ENCODE data around the gene SLC30A3. TPM values are rescaled to one million over a fixed set of nuclear protein-coding genes. Genes with fewer than 3 reads are reported as not detected.
A peak's percentile ranks its signal among the peaks of the same experiment; 100 is the strongest.

Gene SLC30A3, protein sequence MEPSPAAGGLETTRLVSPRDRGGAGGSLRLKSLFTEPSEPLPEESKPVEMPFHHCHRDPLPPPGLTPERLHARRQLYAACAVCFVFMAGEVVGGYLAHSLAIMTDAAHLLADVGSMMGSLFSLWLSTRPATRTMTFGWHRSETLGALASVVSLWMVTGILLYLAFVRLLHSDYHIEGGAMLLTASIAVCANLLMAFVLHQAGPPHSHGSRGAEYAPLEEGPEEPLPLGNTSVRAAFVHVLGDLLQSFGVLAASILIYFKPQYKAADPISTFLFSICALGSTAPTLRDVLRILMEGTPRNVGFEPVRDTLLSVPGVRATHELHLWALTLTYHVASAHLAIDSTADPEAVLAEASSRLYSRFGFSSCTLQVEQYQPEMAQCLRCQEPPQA
- total RNA-seq = under 1 TPM; 0.53 to 0.86 TPM

DNA sequence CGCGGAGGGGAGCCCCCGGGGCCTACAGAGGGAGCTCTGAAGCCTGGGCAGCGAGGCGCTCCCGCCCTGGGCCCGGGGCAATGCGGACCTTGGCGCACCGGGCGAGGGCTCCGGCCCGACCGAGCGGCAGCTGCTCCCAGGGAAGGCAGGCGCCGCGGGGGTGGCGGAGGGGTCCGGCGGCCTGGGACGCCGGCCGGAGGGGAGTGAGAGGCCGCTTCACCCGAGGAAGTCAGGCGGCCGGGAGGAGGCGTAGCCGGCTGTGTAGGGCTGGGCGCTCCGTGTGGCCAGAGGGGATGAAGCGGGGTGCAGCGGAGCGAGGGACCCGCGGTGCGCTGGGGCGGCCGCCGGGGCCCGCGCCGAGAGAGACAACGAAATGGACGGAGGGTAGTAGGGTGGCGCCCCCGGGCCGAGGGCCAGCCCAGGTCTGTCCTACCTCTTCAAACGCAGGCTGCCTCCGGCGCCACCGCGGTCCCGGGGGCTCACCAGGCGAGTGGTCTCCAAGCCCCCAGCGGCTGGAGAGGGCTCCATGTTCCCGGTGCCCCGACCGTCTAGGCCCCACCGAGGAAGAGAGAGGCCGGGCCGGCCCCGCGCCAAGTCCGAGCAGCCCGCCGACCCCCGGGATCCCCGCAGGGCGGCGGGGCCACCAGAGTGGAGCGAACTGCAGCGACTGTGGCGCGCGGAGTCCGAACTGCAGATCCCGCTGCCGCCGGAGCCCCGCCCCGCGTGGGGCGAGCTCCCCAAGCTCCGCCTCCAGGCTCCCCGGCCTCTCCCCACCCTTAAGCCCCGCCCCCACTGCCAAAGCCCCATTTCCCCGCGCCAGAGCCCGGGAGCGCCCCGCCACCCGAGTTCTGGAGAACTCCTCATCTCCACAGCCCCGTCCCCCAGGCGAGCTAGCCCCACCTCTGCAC, at the start of gene SLC30A3:
TSS of gene SLC30A3 (minus strand) at position 669 of the 908 bp plus-strand sequence. CDS start at position 528, 141 bp downstream.
- DNase-seq = peak; percentile 85
- Mint-ChIP-seq H3K36me3 (ENCODE audit: low read depth) (no peaks in the 10 kb centered on the region), H3K4me3 (peak within 1 kb of the TSS; percentile 71), H3K27ac (peak within 1 kb of the TSS; percentile 52), H3K9me3 (ENCODE audit: low read depth) (no peaks in the 10 kb centered on the region), H3K4me1 (peaks cover 23% of the 10 kb centered on the region), H3K27me3 (peaks cover 49% of the 10 kb centered on the region)
- ATAC-seq = peak; percentile 75
- ChIA-PET CTCF (interaction anchor here (0.8 to 6.3 kb wide), 6 partner anchors 10 to 421 kb away, joined by 3 to 82 read pairs (median 8); partner anchors contain the start of gene TRIM54), POLR2A (no interaction called here)
- intact Hi-C loops (cut with DNase I, micrococcal nuclease) = loop anchor here (1.0 to 5.0 kb wide), 4 partner anchors 18 to 415 kb away; partner anchors contain the start of genes ATRAID (in 1 of the 2), DPYSL5 (in 1 of the 2), SLC5A6 (in 1 of the 2) and UCN (in 1 of the 2)

DNA sequence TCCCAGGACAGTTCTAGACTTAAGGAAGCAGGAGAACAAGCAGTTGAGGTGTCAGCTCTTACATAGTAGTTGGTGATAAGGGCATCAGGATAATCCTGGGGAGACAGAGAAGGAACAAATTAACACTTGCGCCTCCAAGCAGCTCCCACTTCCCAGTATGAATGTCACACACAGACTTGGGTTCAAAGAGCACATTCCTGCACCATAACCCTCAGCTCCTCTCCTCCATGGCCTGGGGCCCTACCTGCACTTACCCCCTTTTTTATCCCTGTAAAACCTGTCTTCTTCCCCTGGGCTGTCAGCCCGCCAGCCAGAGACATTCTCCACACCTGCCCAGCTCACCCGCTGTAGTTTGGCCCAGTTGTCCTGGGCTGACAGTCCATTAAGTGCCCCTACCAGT, 49.3 kb upstream of the SLC30A3 start:
- CTCF ChIA-PET = interaction anchor here (0.7 to 2.2 kb wide), 3 partner anchors 9 to 32 kb away, joined by 3 to 5 read pairs (median 5); no protein-coding TSS in a partner anchor
- intact Hi-C loops (cut with DNase I, micrococcal nuclease) = no loop called here
- Mint-ChIP-seq H3K36me3 (ENCODE audit: low read depth) (peaks cover 34% of the 10 kb centered on the region), H3K4me3 (no peak overlapping the region), H3K27ac (no peak overlapping the region), H3K27me3 (no peaks in the 10 kb centered on the region), H3K9me3 (ENCODE audit: low read depth) (no peaks in the 10 kb centered on the region), H3K4me1 (no peaks in the 10 kb centered on the region)
- DNase-seq (no peak), ATAC-seq (no peak)
- POLR2A ChIA-PET = no interaction called here

DNA sequence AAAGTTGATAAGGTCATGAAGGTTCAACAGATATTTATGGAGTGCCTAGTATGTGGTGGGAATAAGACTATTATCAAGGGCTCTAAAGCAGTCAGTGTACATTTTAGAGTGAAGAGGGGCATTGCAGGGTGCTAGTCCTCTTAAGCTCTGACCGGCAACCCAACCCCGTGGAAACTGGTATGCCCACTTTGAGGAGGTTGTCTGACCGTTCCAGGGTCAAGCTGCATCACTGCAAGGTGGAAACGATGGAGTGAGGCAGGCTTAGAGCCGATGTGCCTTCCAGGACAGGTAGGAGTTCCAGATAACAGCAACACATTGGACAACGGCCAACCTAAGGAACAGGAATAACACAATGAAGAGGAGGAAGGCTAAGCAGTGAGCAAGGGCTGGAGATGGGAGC, 46.8 kb upstream of the SLC30A3 start:
- intact Hi-C loops (cut with DNase I, micrococcal nuclease) = loop anchor here in 1 of 2 experiments (5.0 to 10.0 kb wide), 2 partner anchors 47 to 465 kb away; partner anchors contain the start of genes DPYSL5 and SLC30A3
- Mint-ChIP-seq H3K27me3 (peaks cover 8% of the 10 kb centered on the region), H3K4me3 (no peak overlapping the region), H3K36me3 (ENCODE audit: low read depth) (peaks cover 30% of the 10 kb centered on the region), H3K4me1 (no peaks in the 10 kb centered on the region), H3K9me3 (ENCODE audit: low read depth) (no peaks in the 10 kb centered on the region), H3K27ac (no peak overlapping the region)
- ATAC-seq (no peak), DNase-seq (no peak)
- ChIA-PET CTCF (interaction anchor here (0.6 to 1.2 kb wide), 3 partner anchors 28 to 991 kb away, joined by 3 read pairs; no protein-coding TSS in a partner anchor), POLR2A (interaction anchor here (0.8 kb wide), 1 partner anchor 1231 kb away, joined by 3 read pairs; no protein-coding TSS in a partner anchor)

DNA sequence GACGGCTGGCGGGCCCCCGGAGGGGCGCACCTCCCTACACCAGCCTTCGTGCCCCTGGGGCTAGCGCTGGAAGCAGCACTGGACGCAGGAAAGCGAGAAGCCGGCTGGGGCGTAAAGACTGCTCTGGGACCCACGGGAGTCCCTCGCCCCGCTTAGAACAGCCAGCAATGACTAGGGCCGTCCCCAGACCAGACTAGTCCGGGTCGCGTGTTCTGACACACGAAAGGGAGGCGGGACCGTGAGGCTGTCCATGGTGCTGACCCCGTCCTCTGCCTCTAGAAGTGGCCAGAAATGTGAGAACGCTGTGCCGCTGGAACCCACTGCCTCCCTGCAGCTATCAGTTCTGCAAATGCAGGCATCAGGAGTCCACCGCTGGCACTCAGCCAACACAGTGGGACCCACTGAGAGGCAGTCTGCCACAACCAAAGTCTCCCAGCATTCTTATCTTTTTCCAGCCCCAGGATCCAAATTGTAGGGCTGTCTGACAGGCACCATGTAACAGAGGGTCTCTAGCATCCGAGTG, 45.6 kb upstream of the SLC30A3 start, which contains the start of gene UCN:
TSS of gene UCN (minus strand) at position 87 of the 523 bp plus-strand sequence. CDS start 550 bp downstream, outside the sequence.
- peaks cover 30% of the 10 kb centered on the region for H3K36me3 Mint-ChIP-seq (ENCODE audit: low read depth)
- H3K4me3 Mint-ChIP-seq = no peak within 1 kb of the TSS
- ChIA-PET POLR2A (interaction anchor here (0.6 kb wide), 1 partner anchor 227 kb away, joined by 6 read pairs; no protein-coding TSS in a partner anchor), CTCF (no interaction called here)
- no peak for DNase-seq
- H3K9me3 Mint-ChIP-seq (ENCODE audit: low read depth) = no peaks in the 10 kb centered on the region
- intact Hi-C loops (cut with DNase I, micrococcal nuclease) = loop anchor here in 1 of 2 experiments (5.0 to 10.0 kb wide), 2 partner anchors 46 to 464 kb away; partner anchors contain the start of genes DPYSL5 and SLC30A3
- H3K27ac Mint-ChIP-seq = no peak within 1 kb of the TSS
- H3K27me3 Mint-ChIP-seq = peaks cover 10% of the 10 kb centered on the region
- no peak for ATAC-seq
- no peaks in the 10 kb centered on the region for H3K4me1 Mint-ChIP-seq

DNA sequence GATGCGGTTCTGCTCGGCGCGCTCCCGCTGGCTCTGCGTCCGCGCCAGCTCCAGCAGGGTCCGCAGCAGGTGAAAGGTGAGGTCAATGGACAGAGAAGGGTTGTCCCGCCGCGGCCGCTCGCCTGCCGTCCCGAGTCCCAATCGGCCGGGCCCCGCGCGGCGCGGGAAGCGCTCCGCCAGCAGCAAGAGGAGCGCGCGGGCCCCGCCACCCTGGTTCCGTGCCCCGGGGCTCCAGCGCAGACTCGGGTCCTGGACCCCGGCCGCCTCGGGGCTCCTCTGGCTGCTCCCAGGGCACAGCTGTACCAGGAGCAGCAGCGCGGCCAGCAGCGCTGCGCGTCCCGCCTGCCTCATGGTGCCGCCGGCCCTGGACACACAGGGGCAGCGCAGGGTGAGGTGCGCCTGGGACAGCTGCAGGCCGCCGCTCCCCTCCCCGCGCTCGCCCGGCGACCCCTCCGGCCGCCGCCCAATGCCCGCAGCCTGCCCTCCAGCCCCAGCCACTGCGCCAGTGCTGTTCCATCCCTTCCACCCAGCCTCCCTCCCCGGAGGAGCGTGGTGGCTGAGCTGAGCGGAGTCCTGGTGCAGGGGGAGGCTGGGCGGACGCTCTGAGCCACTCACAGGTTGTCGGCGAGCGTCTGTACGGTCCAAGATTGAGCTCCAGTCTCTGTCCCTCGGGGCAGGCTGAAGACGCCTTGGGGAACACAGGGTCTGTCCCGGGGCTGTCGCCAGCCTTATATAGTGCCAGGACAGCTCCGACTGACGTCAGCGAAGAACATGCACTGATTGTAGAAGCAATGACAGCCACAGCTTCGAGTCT, 44.9 kb upstream of the SLC30A3 start:
- intact Hi-C loops (cut with DNase I, micrococcal nuclease) = loop anchor here in 1 of 2 experiments (5.0 to 10.0 kb wide), 2 partner anchors 45 to 463 kb away; partner anchors contain the start of genes DPYSL5 and SLC30A3
- POLR2A ChIA-PET = interaction anchor here (0.6 kb wide), 1 partner anchor 227 kb away, joined by 6 read pairs; no protein-coding TSS in a partner anchor

DNA sequence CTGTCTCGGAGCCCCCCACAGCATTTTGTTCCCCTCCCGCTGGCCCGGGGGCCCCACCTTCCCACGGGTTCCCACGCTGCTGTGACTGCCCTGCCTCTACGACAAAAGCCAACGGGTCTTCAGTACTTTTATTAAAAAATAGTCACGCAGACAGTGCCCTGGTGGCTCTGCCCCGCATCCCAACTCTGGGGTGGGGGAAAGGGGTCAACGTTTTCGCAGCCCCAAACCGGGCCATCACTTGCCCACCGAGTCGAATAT, 44.4 kb upstream of the SLC30A3 start:
- Mint-ChIP-seq H3K27me3 (peaks cover 10% of the 10 kb centered on the region), H3K4me1 (peaks cover 5% of the 10 kb centered on the region), H3K4me3 (no peak overlapping the region), H3K27ac (no peak overlapping the region), H3K9me3 (ENCODE audit: low read depth) (no peaks in the 10 kb centered on the region), H3K36me3 (ENCODE audit: low read depth) (peaks cover 26% of the 10 kb centered on the region)
- DNase-seq (no peak), ATAC-seq (no peak)
- intact Hi-C loops (cut with DNase I, micrococcal nuclease) = loop anchor here in 1 of 2 experiments (5.0 to 10.0 kb wide), 2 partner anchors 45 to 462 kb away; partner anchors contain the start of genes DPYSL5 and SLC30A3
- CTCF ChIA-PET = interaction anchor here (0.5 kb wide), 1 partner anchor 762 kb away, joined by 4 read pairs; no protein-coding TSS in a partner anchor
- POLR2A ChIA-PET = no interaction called here

More for the DNA sequence above, 44.9 kb upstream of the SLC30A3 start:
- Mint-ChIP-seq H3K4me3 (no peak overlapping the region), H3K27ac (no peak overlapping the region), H3K27me3 (peaks cover 10% of the 10 kb centered on the region), H3K4me1 (peaks cover 4% of the 10 kb centered on the region), H3K9me3 (ENCODE audit: low read depth) (no peaks in the 10 kb centered on the region), H3K36me3 (ENCODE audit: low read depth) (peaks cover 30% of the 10 kb centered on the region)
- ATAC-seq = no peak
- DNase-seq = no peak
- CTCF ChIA-PET = no interaction called here

DNA sequence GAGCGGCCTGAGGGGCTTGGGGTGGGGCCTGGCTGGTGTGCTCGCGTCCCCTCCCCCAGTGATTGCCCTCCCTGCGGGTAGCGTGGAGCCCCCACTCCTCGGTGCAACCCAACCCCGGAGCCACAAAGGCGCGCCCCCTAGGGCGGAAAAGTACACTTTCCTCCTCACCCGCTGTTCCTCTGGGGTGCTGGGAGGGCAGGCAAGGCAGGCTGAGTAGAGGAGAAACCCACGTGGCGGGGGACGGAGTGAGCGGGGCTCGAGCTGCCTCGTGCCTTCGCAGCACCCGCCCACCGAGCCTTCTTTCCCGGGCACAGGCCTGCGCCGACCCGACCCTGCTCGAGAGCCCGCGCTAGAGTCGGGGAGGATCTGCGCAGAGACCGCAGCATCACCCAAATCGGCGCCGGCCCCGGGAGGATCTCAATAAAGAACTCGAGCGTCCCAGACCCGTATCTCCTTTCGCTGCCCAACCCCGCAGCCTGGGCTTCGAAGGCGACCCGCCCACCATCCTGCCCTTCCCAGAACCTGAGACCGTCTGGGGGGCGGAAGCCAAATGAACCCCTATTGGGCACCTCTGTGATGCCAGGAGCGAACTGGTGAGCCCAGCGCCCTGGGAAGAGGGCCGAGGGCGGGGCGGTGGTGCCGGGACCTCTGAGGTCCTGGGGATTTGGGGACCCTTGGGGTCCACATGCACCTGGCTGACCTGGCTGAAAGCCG, 43.9 kb upstream of the SLC30A3 start:
- ChIA-PET POLR2A (no interaction called here), CTCF (interaction anchor here (0.5 kb wide), 1 partner anchor 762 kb away, joined by 4 read pairs; no protein-coding TSS in a partner anchor)
- peak; percentile 58 for DNase-seq

DNA sequence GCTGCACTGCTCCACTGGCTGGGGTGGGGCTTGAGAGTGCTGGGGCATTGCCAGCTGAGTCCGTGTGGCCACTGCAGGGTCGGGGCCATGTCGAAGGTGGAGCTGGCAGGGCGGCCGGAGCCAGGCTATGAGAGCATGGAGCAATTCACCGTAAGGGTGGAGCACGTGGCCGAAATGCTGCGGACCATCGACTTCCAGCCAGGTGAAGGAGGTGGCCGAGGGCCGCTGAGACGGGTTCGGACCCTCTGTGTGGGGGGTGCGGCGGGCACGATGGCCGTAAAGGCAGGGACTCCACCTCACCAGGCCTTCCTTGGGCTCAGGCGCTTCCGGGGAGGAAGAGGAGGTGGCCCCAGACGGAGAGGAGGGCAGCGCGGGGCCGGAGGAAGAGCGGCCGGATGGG, 43.3 kb upstream of the SLC30A3 start:
- DNase-seq (no peak), ATAC-seq (peak; percentile 8)
- no peak overlapping the region for H3K27ac Mint-ChIP-seq
- ChIA-PET POLR2A (no interaction called here), CTCF (interaction anchor here (0.7 to 0.9 kb wide), 2 partner anchors 18 to 22 kb away, joined by 3 to 4 read pairs; no protein-coding TSS in a partner anchor)
- H3K4me1 Mint-ChIP-seq = peaks cover 5% of the 10 kb centered on the region
- H3K4me3 Mint-ChIP-seq = no peak overlapping the region
- intact Hi-C loops (cut with DNase I, micrococcal nuclease) = loop anchor here in 1 of 2 experiments (5.0 to 10.0 kb wide), 2 partner anchors 44 to 461 kb away; partner anchors contain the start of genes DPYSL5 and SLC30A3
- peaks cover 16% of the 10 kb centered on the region for H3K36me3 Mint-ChIP-seq (ENCODE audit: low read depth)
- peaks cover 10% of the 10 kb centered on the region for H3K27me3 Mint-ChIP-seq
- H3K9me3 Mint-ChIP-seq (ENCODE audit: low read depth) = no peaks in the 10 kb centered on the region

More for the DNA sequence above, 43.9 kb upstream of the SLC30A3 start:
- Mint-ChIP-seq H3K9me3 (ENCODE audit: low read depth) (no peaks in the 10 kb centered on the region), H3K27ac (no peak overlapping the region), H3K4me3 (peak overlapping the region; percentile 33), H3K36me3 (ENCODE audit: low read depth) (peaks cover 22% of the 10 kb centered on the region), H3K4me1 (peaks cover 5% of the 10 kb centered on the region), H3K27me3 (peaks cover 10% of the 10 kb centered on the region)
- intact Hi-C loops (cut with DNase I, micrococcal nuclease) = loop anchor here in 1 of 2 experiments (5.0 to 10.0 kb wide), 2 partner anchors 44 to 462 kb away; partner anchors contain the start of genes DPYSL5 and SLC30A3
- ATAC-seq = peak; percentile 57

DNA sequence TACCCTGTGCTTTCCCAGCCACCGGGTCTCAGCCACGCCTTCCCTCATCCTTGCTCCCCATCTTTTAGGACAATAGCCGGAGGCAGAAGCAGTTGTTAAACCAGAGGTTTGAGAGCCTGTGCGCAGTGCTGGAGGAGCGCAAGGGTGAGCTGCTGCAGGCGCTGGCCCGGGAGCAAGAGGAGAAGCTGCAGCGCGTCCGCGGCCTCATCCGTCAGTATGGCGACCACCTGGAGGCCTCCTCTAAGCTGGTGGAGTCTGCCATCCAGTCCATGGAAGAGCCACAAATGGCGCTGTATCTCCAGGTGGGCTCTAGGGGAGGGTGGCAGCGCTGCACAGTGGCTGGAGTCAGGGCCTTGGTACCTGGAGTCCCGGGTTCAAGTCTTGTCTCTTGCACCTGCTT, 42.7 kb upstream of the SLC30A3 start:
- DNase-seq (no peak), ATAC-seq (no peak)
- no peak overlapping the region for H3K27ac Mint-ChIP-seq
- intact Hi-C loops (cut with DNase I, micrococcal nuclease) = loop anchor here in 1 of 2 experiments (5.0 to 10.0 kb wide), 2 partner anchors 43 to 461 kb away; partner anchors contain the start of genes DPYSL5 and SLC30A3
- ChIA-PET CTCF (interaction anchor here (0.6 to 3.7 kb wide), 8 partner anchors 18 to 383 kb away, joined by 3 to 22 read pairs (median 3); partner anchors contain the start of gene TRIM54), POLR2A (no interaction called here)
- H3K9me3 Mint-ChIP-seq (ENCODE audit: low read depth) = no peaks in the 10 kb centered on the region
- peaks cover 15% of the 10 kb centered on the region for H3K36me3 Mint-ChIP-seq (ENCODE audit: low read depth)
- H3K27me3 Mint-ChIP-seq = peaks cover 10% of the 10 kb centered on the region
- H3K4me1 Mint-ChIP-seq = peaks cover 5% of the 10 kb centered on the region
- no peak overlapping the region for H3K4me3 Mint-ChIP-seq

All from activated CD4-positive, alpha-beta T cell treated with anti-CD3 and anti-CD28 coated beads for 36 hours (primary cell).